Activated T-helper 2 cell treated with anti-CD3 and anti-CD28 coated beads, Interferon-gamma antibody, Interleukin-2, Interleukin-4, amounts not matched to agents 10 μg/mL and 5 μg/mL and 100 μg/mL, durations not matched to agents 14 hours and 24 hours and 36 hours (primary cell): ENCODE results near the gene NBAS. TPM values are rescaled to one million over a fixed set of nuclear protein-coding genes. Genes with fewer than 3 reads are reported as not detected.
"Not testable (repeated sequence)": the region's sequence is repeated elsewhere in the genome, so short reads cannot be mapped to it uniquely, and the experiment has no call there.

Experiments
- DNase-seq: peaks from one replicate; pipeline ENCODE4 v3.0.0; 2021; ENCODE audit warnings: low spot score
- H3K27ac Mint-ChIP-seq: one replicate; pipeline ENCODE4 v1.8.0; 2021; ENCODE audit warnings: mixed read lengths
- H3K27me3 Mint-ChIP-seq: one replicate; pipeline ENCODE4 v1.8.0; 2021; ENCODE audit warnings: low read depth, mixed read lengths
- H3K36me3 Mint-ChIP-seq: one replicate; pipeline ENCODE4 v1.8.0; 2021; ENCODE audit warnings: low read depth, mixed read lengths
- H3K4me1 Mint-ChIP-seq: one replicate; pipeline ENCODE4 v1.8.0; 2021; ENCODE audit warnings: low read depth, mixed read lengths
- H3K4me3 Mint-ChIP-seq: one replicate; pipeline ENCODE4 v1.8.0; 2021; ENCODE audit warnings: low read depth, mild to moderate bottlenecking, moderate library complexity, mixed read lengths
- H3K9me3 Mint-ChIP-seq: one replicate; pipeline ENCODE4 v1.8.0; 2021; ENCODE audit warnings: mixed read lengths
- intact Hi-C: fragments of 100-400 bp; cut with micrococcal nuclease; formaldehyde crosslinking; loops from one replicate; pipeline ENCODE4 v1.15.1; 2023
- total RNA-seq: library from RNA; stranded (reverse); gene quantifications from 2 replicates; pipeline ENCODE4 v1.2.3, GENCODE V29; 2022

NBAS gene
- total RNA-seq, 1 donor from 2014 or later, result 38.7 TPM

GRCh38 chr2:15426606-15427005 is 134.5 kb downstream of the NBAS start:
- intact Hi-C loops, result no loop called here
- Mint-ChIP-seq H3K27ac (no peak overlapping the region), H3K36me3 (peaks cover 4% of the 10 kb centered on the region), H3K9me3 (no peaks in the 10 kb centered on the region), H3K4me1 (no peaks in the 10 kb centered on the region), H3K4me3 (no peak overlapping the region), H3K27me3 (no peaks in the 10 kb centered on the region)
- no peak for DNase-seq

- no peaks in the 10 kb centered on the region for H3K27me3 Mint-ChIP-seq
- DNase-seq, result no peak
- H3K9me3 Mint-ChIP-seq, result no peaks in the 10 kb centered on the region
- H3K4me1 Mint-ChIP-seq, result no peaks in the 10 kb centered on the region
- peaks cover 4% of the 10 kb centered on the region for H3K36me3 Mint-ChIP-seq
- H3K4me3 Mint-ChIP-seq, result no peak overlapping the region
- intact Hi-C loops, result no loop called here
- no peak overlapping the region for H3K27ac Mint-ChIP-seq
These were observed 135.4 kb downstream of the NBAS start for GRCh38 chr2:15425712-15426111.

GRCh38 chr2:15421753-15422152 is 139.4 kb downstream of the NBAS start:
- Mint-ChIP-seq H3K27me3 (no peaks in the 10 kb centered on the region), H3K36me3 (peaks cover 4% of the 10 kb centered on the region), H3K4me1 (no peaks in the 10 kb centered on the region), H3K4me3 (no peak overlapping the region), H3K27ac (no peak overlapping the region), H3K9me3 (no peaks in the 10 kb centered on the region)
- intact Hi-C loops, result no loop called here
- DNase-seq, result no peak

- no peak overlapping the region for H3K4me3 Mint-ChIP-seq
- intact Hi-C loops, result no loop called here
- H3K27ac Mint-ChIP-seq, result no peak overlapping the region
- H3K36me3 Mint-ChIP-seq, result peaks cover 26% of the 10 kb centered on the region
- DNase-seq, result no peak
- no peaks in the 10 kb centered on the region for H3K4me1 Mint-ChIP-seq
- no peaks in the 10 kb centered on the region for H3K27me3 Mint-ChIP-seq
- H3K9me3 Mint-ChIP-seq, result no peaks in the 10 kb centered on the region
These were observed 145.4 kb downstream of the NBAS start for GRCh38 chr2:15415748-15416147.

GRCh38 chr2:15412779-15413178 is 148.4 kb downstream of the NBAS start:
- no peaks in the 10 kb centered on the region for H3K9me3 Mint-ChIP-seq
- no peak overlapping the region for H3K27ac Mint-ChIP-seq
- no peak for DNase-seq
- H3K27me3 Mint-ChIP-seq, result no peaks in the 10 kb centered on the region
- intact Hi-C loops, result no loop called here
- peaks cover 26% of the 10 kb centered on the region for H3K36me3 Mint-ChIP-seq
- H3K4me3 Mint-ChIP-seq, result no peak overlapping the region
- no peaks in the 10 kb centered on the region for H3K4me1 Mint-ChIP-seq

GRCh38 chr2:15412309-15412708 is 148.8 kb downstream of the NBAS start:
- intact Hi-C loops, result no loop called here
- Mint-ChIP-seq H3K27ac (no peak overlapping the region), H3K27me3 (no peaks in the 10 kb centered on the region), H3K36me3 (peaks cover 26% of the 10 kb centered on the region), H3K4me3 (no peak overlapping the region), H3K9me3 (no peaks in the 10 kb centered on the region), H3K4me1 (no peaks in the 10 kb centered on the region)
- no peak for DNase-seq

GRCh38 chr2:15410884-15411283 is 150.2 kb downstream of the NBAS start:
- H3K27ac Mint-ChIP-seq, result no peak overlapping the region
- intact Hi-C loops, result no loop called here
- H3K9me3 Mint-ChIP-seq, result no peaks in the 10 kb centered on the region
- H3K4me1 Mint-ChIP-seq, result no peaks in the 10 kb centered on the region
- no peak overlapping the region for H3K4me3 Mint-ChIP-seq
- peaks cover 23% of the 10 kb centered on the region for H3K36me3 Mint-ChIP-seq
- H3K27me3 Mint-ChIP-seq, result no peaks in the 10 kb centered on the region
- DNase-seq, result no peak

GRCh38 chr2:15408759-15409158 is 152.4 kb downstream of the NBAS start:
- no peak overlapping the region for H3K4me3 Mint-ChIP-seq
- H3K9me3 Mint-ChIP-seq, result no peaks in the 10 kb centered on the region
- intact Hi-C loops, result no loop called here
- peaks cover 24% of the 10 kb centered on the region for H3K36me3 Mint-ChIP-seq
- no peaks in the 10 kb centered on the region for H3K27me3 Mint-ChIP-seq
- no peaks in the 10 kb centered on the region for H3K4me1 Mint-ChIP-seq
- no peak overlapping the region for H3K27ac Mint-ChIP-seq
- no peak for DNase-seq

GRCh38 chr2:15407666-15408065 is 153.5 kb downstream of the NBAS start:
- Mint-ChIP-seq H3K9me3 (no peaks in the 10 kb centered on the region), H3K4me3 (no peak overlapping the region), H3K36me3 (peaks cover 16% of the 10 kb centered on the region), H3K27me3 (no peaks in the 10 kb centered on the region), H3K4me1 (no peaks in the 10 kb centered on the region), H3K27ac (no peak overlapping the region)
- DNase-seq, result no peak
- intact Hi-C loops, result no loop called here

GRCh38 chr2:15404511-15404910 is 156.6 kb downstream of the NBAS start:
- DNase-seq, H3K4me3 Mint-ChIP-seq, H3K36me3 Mint-ChIP-seq, H3K27me3 Mint-ChIP-seq, H3K9me3 Mint-ChIP-seq, H3K4me1 Mint-ChIP-seq, intact Hi-C loops, H3K27ac Mint-ChIP-seq: not testable (repeated sequence)

- Mint-ChIP-seq H3K36me3 (peaks cover 9% of the 10 kb centered on the region), H3K4me3 (no peak overlapping the region), H3K4me1 (no peaks in the 10 kb centered on the region), H3K27me3 (no peaks in the 10 kb centered on the region), H3K27ac (no peak overlapping the region), H3K9me3 (no peaks in the 10 kb centered on the region)
- no peak for DNase-seq
- intact Hi-C loops, result no loop called here
These were observed 160.8 kb downstream of the NBAS start for GRCh38 chr2:15400240-15400826.

GRCh38 chr2:15399241-15399640 is 161.9 kb downstream of the NBAS start:
- no peak for DNase-seq
- peaks cover 4% of the 10 kb centered on the region for H3K36me3 Mint-ChIP-seq

GRCh38 chr2:15391751-15392150 is 169.4 kb downstream of the NBAS start:
- no peak for DNase-seq

More at GRCh38 chr2:15399241-15399640, 161.9 kb downstream of the NBAS start:
- Mint-ChIP-seq H3K27ac (no peak overlapping the region), H3K9me3 (no peaks in the 10 kb centered on the region), H3K4me3 (no peak overlapping the region), H3K4me1 (no peaks in the 10 kb centered on the region), H3K27me3 (no peaks in the 10 kb centered on the region)
- intact Hi-C loops, result no loop called here

GRCh38 chr2:15389895-15390294 is 171.2 kb downstream of the NBAS start:
- Mint-ChIP-seq H3K27me3 (no peaks in the 10 kb centered on the region), H3K4me1 (peaks cover 7% of the 10 kb centered on the region), H3K36me3 (peaks cover 35% of the 10 kb centered on the region), H3K4me3 (no peak overlapping the region), H3K9me3 (no peaks in the 10 kb centered on the region), H3K27ac (no peak overlapping the region)
- DNase-seq, result no peak
- intact Hi-C loops, result no loop called here

More at GRCh38 chr2:15391751-15392150, 169.4 kb downstream of the NBAS start:
- H3K27me3 Mint-ChIP-seq, result no peaks in the 10 kb centered on the region
- H3K9me3 Mint-ChIP-seq, result no peaks in the 10 kb centered on the region
- no peak overlapping the region for H3K4me3 Mint-ChIP-seq
- intact Hi-C loops, result no loop called here
- peaks cover 35% of the 10 kb centered on the region for H3K36me3 Mint-ChIP-seq
- peaks cover 7% of the 10 kb centered on the region for H3K4me1 Mint-ChIP-seq
- no peak overlapping the region for H3K27ac Mint-ChIP-seq
